Effector CD8-positive, alpha-beta T cell (primary cell): ENCODE measurements around the gene PIGS.
"Not testable (repeated sequence)": the region's sequence is repeated elsewhere in the genome, so short reads cannot be mapped to it uniquely, and the experiment has no call there.

Experiments used
- DNase-seq: peaks from one replicate; lab custom pipeline; 2025; lab: John Stamatoyannopoulos, UW

Gene PIGS

DNA sequence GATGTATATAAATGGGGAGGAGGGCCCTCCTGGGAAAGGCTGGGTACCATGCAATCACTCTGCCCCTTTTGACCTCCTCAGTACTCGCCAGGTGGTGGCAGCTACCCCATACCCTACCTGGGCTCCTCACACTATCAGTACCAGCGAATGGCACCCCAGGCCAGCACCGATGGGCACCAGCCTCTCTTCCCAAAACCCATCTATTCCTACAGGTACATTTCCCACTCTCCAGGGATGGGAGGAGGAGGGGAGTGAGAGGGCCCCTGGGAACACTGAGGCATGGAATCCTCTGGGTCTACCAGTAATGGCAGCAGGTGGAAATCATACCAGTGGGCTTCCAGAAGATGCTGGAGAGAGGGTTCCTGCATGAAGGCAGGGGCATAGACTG lies 42.3 kb downstream of the PIGS start:
- DNase-seq: no peak

DNA sequence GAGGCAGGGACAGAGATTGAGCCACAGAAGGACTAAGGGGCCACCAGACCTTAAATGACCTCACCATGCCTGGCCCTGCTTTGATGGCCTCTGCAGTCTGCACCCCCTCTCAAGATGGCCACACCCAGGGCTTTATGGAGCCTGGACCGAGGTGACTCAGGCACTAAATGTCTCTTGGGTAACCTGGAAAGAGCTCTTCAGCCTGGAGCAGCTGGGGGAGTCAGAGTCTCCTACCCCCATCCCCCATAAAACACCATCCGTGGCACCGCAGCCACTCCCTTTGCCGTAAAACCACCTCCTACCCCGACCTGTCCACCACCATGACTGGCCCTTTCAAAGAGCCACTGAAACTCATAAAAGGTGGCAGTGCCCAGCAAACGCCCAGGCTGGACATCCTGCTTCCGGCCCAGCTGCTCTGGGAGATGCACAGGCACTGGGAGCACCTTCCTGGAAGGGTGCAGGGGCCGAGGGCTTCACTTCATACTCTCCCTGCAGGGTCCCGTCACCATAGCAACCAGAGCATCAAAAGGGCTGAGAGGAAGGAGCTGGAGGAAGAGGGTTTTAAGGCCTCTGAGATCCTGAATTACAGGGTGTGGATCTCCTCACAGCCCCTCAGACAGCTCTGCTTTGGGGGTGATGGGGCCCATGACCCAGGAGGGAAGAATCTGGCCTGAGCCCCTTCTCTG lies 42.9 kb downstream of the PIGS start:
- DNase-seq: no peak

DNA sequence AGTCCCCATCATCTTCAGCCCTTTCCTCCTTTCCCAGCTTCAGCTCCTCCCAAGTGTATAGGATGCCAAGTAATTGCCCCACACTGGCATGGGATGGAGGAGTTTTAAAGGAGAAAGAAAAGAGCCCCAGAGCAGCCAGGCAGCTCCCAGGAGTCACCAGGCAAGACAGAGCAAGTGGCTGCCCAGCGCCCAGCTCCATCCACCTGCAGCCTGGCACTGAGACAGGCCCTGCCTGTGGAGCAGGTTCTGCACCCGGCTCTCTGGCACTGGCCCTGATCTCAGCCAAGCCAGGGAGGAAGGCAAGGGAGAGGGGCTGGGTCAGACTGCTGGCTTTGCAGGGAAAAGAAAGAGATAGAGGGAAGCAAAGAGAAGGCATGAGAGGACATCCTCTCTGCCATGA lies 43.5 kb downstream of the PIGS start:
- DNase-seq: no peak

DNA sequence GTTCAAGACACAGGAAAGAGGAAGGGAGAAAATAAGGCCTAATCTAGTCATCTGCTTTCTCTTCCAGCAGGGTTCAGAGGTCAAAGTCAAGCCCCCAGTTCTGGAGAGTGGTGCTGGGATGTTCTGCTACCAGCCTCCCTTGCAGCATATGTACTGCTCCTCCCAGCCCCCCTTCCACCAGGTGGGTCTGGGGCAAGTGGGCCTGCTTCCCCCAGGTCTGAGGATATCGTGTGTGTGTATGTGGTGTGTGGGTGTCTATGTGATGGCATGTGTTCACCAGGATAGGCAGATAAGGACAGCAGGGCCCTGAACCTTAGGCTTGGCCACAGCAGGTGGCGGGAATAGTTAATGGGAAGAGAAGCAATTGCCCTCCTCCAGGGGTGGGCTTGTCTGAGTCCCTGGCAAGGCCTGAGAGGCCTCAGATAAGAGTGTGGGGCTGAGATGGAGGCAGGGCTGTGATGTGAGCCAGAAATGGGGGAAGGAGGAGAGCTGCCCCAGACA lies 44.1 kb downstream of the PIGS start:
- no peak for DNase-seq

DNA sequence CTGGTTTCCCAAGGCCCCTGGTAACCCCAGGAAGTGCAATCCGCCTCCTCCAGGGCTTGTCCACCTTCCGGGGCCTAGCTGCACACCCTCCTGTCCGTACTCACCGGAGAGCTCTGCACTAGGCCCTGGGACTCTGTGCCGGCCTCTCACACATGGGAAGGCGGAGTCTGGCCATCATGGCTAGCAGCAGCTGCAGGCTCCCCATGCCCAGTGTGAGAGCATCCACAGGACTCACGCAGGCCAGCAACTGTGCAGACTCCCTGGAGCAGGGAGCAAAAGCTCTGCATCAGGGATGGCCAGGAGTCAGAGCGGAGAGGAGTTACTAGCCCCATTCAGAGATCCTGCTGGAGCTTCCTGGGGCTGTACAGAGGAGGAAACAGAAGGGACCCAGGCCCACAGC lies 44.9 kb downstream of the PIGS start:
- no peak for DNase-seq

DNA sequence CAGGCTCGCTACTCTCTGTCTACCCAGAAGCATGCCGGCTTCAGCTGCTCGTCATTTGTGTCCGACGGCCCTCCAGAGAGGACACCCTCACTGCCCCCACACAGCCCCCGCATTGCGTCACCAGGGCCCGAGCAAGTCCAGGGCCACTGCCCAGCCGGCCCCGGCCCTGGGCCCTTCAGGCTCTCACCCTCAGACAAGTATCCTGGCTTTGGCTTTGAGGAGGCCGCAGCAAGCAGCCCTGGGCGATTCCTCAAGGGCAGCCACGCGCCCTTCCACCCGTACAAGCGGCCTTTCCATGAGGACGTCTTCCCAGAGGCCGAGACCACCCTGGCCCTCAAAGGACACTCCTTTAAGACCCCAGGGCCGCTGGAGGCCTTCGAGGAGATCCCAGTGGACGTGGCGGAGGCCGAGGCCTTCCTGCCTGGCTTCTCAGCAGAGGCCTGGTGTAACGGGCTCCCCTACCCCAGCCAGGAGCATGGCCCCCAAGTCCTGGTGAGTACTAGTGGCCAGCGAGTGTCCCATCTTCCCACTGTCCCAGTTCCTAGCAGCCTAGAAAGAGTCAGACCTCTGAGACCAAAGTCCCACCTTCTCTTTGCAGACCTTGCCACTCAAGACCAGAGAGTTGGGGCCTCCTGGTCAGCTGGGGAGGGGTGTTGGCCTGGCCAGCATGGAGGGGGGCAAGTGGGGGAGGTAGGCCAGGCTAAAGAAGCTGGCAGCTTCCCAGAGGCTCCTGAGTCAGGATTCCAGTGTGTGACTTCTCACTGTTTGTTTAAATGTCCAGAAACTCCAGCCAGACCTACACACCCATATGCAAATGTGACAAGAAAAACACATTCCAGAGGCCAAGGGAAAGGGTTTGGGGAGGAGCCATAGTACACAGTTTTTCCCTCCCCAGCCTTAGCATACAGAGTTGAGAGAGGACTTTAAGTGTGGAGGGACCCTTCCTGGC lies 46.6 kb downstream of the PIGS start:
- DNase-seq: no peak

DNA sequence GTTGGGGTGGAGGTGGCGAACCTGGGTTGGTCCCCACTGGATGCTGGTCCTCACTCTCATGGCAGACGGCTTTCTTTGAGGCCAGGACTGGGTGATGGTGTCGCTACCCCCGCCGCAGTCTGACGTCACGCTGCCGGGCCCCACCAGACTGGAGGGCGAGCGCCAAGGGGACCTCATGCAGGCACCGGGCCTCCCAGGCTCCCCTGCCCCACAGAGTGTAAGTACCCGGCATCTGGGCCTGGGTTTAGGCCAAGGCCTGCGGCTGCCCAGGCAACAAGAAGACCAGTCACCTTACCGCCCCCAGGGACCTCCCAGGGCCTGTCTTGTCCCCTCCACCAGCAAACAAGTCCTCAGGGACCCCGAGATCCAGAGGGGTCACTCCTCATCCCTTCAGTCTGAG lies 47.4 kb downstream of the PIGS start:
- no peak for DNase-seq

DNA sequence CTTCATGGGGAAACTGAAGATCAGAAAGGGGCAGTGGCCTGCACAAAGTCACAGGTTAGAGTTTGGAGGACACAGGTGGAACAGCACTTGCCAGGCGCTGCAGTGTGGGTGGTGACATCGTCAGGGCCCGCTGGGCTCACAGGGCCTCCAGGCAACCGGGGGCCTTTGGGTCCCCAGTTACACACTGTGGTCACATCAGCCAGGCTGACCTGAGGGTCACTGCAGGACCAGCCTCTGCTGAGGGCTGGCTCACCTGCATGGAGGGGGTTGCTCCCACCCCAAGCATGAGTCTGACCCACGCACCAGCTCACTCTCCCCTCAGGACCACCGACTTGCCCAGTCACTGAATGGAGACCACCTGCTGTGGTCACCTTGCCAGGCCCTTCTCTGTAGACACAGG lies 48.1 kb downstream of the PIGS start:
- DNase-seq: no peak

DNA sequence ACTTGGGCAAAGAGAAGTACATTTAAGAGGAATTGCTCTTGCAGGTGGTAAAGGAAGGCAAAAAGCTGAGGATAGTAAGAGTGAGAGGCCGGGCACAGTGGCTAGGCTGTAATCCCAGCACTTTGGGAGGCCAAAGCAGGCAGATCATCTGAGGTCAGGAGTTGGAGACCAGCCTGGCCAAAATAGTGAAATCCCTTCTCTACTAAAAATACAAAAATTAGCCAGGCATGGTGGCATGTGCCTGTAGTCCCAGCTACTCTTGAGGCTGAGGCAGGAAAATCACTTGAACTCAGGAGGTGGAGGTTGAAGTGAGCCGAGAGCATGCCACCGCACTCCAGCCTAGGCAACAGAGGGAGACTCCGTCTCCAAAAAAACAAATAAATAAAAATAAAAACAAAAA lies 49.0 kb downstream of the PIGS start:
- not testable (repeated sequence) for DNase-seq

DNA sequence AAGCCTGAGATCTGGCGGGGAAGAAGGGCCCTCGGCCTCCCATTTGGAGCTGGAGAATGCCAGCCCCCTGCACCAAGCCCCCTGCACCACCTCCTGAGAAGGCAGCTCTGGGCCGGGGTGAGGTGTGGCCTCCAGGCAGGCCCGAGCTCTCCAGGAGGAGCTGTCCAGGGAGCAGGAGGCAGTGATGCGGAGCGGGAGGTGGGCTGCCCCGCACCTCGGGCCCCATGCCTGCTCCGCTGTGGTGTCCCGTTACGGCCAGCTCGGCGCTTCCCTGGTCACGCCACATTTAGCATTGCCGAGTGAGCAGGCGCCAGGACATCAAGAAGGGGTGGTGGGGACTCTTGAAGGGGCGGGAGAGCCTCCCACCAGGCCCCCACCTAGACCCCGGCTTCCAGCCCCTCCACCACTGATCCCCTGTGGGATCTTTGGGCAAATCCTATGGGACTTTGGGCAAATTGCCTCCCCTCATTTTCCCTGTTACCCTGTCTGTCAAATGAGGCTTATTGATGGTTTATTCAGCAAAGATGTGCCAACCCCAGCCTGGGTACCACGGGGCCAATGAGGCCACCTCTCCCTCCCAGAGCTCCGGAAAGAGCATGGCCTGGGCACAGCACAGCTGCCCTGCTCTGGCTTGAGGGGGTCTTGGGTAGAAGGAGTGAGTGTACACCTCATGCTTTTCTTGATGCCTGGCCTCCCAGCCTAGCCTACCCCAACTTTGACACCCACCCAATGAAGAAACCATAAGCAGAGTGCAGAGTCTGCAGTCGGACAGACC lies 49.8 kb downstream of the PIGS start:
- no peak for DNase-seq

DNA sequence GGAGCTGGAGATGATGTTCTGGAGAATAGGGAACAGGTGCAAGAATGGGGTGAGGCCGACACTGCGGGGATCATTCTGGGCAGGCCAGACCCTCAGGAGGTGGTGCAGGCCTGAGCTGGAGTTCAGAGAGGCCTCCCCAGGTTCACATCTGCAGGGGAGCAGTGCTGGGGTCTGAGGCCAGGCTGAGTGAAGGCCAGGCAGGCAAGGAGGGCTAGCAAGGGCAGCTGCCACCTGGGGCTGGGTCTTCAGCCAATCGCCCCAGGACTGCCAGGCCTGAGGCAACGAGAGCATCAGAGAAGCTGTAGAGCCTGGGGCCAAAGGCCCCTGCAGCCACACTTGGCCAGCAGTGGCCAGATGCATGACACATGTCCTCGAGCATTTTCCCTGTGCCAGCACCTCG lies 50.6 kb downstream of the PIGS start:
- no peak for DNase-seq

DNA sequence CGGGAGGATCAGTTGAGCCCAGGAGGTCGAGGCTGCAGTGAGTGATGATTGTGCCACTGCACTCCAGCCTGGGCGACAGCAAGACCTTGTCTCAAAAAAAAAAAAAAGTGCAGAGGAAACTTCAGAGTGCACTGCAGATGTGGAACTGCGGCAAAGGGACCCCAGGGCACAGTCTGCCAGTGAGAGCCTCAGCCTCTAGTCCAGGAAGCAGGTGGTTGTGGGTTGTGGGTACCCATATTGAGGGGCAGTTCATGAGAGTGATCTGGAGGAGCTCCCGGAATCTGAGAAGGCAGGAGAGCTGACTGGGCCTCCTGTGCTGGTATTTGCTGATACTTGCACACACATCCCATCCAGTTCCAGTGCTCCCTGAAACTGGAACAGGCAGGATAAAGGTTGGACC lies 52.1 kb downstream of the PIGS start:
- no peak for DNase-seq

DNA sequence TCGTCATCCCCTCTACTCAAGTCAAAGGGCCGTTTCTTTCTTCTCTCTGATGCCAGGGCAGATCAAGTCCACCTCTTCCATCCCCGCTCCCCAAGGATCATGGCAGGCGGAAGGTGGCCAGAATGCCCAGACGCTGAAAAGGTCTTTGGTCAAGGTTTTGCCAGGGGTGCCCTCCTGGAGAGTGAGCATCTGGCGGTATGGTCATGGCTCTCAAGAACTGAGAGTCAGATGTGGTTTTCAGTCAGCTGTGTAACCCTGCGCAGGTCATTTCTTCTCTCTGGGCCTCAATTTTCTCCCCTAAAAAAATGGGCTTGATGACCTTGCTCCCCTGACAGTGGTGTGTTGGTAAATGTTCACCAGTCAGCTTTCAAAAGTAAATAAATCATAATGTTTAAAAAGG lies 52.7 kb downstream of the PIGS start:
- DNase-seq: no peak

DNA sequence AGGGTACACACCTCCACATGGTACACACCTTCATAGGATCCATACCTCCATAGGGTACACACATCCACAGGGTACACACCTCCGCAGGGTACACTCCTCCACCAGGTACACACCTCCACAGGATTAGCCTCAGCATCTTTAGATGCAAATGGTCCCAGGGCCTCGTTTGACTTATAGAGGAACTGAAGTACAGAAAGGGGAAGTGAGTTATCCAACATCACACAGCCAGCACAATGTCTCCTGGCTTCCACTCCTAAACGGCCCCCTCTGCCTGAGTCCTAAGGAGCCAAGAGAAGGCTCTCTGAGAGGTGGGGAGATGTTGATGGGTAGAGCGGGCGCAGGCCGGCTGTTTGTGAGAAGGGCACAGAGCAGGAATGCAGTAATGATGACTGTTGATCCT lies 53.2 kb downstream of the PIGS start:
- DNase-seq: no peak

DNA sequence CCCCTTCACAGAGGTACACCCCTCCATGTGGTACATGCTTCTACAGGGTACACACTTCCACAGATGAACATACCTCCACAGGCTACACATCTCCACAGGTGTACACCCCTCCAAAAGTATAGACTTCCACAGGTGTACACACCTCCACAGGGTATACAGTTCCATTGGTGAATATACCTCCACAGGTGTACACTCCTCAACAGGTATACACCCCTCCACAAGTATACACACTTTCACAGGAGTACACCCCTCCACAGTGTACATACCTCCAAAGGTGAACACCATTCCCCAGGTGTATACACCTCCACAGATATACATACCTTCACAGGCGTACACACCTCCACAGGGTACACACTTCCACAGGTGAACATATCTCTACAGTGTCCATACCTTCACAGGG lies 55.8 kb downstream of the PIGS start:
- no peak for DNase-seq

DNA sequence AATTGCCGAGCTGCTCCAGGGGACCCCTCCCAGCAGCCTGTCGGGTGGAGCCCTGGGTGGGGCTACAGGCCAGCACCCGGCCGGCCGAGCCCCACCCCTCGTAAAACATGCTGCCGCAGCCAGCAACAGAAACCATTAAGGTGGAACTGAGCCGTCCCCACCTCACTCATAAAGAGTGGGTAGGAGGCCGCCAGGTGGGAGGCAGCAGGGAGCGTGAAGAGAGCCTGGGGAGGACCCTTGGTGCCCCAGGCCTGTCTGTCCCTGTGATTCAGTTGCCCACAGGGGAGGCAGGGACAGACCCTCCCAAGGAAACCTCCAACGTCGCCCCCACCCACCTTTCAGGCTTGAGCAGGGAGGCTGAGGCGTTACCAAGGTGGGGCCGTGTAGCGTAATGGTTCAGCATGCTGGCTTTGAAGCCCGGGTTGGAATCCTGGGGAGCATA lies 56.7 kb downstream of the PIGS start:
- DNase-seq: no peak

DNA sequence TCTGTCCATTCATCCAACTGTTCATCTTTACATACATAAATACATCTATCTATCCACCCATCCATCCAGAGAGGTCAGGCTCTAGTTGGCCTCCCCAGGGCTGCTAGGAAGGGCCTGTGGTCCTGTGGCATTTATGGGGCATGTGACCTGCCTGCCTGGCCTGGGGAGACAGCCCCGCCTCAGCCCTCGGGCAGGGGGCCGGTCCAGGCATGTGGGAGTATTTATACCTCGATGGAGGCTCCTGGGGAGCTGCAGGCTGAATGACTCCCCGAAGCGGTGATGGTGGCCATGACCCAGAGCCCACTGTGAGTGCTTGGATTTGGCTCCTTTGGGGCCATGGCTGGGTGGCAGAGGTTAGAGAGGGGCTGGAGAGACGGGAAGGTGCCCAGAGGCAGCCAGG lies 57.8 kb downstream of the PIGS start:
- DNase-seq: no peak

DNA sequence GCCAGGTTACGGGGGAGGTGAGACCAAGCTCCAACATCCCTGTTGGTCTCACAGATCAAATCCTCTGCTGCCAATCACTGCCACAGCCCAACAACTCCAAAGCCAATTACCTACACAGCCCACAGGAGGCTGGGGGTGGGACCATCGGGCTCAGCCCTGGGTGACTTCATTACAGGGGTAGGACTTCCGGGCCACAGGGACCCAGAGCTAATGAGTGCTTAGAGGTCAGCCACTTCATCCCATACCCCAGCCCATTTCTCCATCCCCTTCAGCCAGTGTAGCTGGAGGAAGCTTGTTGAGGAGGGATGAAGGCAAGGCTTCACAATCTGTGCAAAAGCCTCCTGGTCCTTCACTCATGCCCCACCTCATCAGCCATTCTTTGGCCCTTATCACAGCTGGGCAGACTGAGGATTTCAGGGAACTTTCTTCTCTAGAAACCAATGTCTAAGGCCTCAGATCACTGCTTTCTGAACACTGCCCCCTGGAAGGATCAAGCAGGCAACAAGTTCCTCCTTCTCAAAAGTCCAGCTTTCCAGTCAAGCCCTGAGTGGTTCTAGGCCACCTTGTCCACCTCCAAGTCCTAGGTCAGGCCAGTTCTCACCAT lies 59.4 kb downstream of the PIGS start:
- DNase-seq: no peak

DNA sequence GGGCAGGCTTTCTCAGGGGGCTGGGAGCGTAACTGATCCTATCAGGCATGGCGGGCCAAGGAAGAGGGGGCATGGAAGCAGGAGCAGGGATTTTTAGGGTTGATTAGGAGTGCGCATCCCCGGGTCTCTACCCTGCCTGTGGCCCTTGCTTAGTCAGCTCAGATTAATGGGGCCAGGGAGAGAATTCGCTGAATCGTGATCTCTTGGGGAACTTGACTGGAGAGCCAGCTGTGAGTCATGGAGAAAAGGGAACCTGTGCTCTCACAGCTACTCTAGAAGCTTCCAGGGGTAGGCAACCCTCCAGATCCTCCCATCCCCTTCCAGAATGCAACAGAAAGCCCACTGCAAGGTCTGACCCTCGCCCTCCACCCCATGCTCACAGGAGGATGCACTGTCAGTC lies 61.5 kb downstream of the PIGS start:
- DNase-seq: no peak

DNA sequence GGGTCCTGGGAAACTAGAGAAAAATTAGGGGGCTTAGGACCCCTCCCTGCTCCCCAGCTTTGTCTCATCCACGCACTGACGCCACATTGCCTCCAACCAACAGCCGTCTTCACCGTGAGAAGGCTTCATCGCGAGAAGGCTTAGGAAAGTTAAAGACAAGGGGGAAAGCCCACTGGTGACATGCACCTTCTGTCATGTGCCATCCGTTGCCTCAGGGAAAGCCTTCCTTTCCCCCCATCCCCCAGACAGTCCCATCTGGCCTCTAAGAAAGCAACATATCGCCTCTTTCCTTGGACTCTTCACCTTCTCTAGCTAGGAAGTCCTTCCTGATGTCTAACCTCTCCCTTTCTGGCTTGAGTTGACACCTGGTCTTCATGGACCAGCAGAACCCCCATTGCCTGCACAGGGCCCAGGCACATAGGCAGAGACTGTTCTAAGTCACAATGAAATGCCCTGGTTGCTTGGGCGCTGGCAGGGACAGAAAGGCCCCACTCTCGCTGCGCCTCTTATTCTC lies 63.1 kb downstream of the PIGS start:
- DNase-seq: no peak

DNA sequence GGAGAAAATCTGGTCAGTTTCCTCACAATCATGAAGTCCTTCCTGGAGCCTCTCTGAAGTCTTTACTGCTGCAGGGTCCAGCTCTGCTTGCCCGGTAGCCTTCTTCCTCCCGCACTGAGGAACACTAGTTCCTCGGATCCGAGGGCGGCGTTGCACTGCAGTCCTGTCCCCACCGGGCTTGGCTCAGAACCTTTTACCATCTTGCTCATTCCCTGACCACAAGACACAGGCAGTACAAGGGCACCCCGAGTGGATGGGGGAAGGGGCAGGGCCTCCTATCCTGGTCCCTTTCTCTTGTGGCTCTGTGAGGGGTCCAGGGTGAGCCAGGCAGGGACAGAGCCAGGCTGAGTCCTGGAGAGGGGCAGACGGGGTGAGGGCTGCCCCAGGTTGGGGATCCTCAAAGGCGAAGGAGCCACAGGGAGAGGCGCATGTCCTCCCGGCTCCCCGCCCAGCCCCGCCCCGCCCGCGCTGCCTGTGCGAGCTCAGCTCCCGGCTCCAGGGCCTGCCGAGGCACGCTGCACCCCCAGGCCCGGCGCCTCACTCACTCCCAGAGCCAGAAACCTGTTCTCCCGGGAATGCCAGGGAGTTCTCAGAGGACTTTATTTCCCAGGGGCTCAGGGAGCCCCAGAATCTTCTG lies 63.6 kb downstream of the PIGS start:
- DNase-seq: no peak
